ENCODE results near the gene LGALS7B. TPM values are rescaled to one million over a fixed set of nuclear protein-coding genes. Genes with fewer than 3 reads are reported as not detected.
A peak's percentile ranks its signal among the peaks of the same experiment; 100 is the strongest.

Gene LGALS7B
- total and polyA plus RNA-seq, 10 donors: 1.1 to 167 (median 33.5) TPM; not detected in 3

DNA sequence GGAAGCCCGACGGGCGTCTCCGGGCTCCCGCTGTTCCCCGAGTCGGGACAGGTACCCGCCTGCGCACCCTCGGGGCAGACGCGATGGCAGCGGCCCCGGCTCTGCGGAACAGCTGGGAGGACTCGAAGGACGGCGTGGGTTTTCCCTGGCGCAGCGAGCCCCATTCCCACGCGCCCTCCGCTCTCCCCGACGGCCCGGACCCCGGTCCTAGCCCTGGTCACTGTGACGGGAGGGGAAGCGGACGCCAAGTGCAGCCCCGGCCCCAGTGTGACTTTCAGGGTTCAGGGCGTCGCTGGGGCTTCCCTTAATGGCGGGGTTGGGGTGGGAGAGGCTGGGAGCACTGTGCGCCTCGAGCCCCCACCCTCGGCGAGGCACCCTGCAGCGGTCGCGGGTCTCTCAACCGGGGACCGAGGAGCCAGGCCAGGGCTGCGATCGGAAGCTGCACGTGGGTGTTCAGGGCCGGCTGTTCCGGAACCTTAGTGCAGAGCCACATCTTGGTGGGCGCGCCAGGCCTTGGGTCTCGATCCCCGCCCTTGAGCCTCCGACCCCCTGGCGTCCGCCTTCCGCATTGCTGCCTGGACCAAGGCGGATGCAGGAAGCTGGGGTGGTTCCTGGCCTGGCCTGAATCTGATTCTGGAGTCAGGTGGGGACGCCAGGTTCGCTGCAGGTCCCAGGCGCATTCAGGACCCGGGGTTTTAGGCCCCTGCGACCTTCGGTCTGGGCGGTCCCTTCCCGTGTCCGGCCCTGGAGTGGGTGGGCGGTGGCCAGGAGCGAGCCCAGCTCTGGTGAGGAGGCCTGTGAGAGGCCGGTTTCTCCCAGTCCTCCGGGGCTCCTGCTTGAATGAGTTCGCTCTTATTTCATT is 3.5 kb downstream of the LGALS7B start:
- intact Hi-C loops (cut with DNase I; ENCODE audit: low total_unique reads): no loop called here
- no peaks in the 10 kb centered on the region for H3K9me3 ChIP-seq
- WGBS, 5 donors: 11 to 33% (median 11%) methylated on average over 18 to 65 of the region's 71 CpGs
- peak overlapping the region in 7 of 8 donors; percentile 5 to 83 (median 70) for H3K27ac ChIP-seq
- no peaks in the 10 kb centered on the region for H3K36me3 ChIP-seq
- H3K27me3 ChIP-seq (replicated peaks in 1 of 7): peaks cover 0 to 5% (median 0%) of the 10 kb centered on the region in 7 donors
- peak; percentile 92 for DNase-seq
- peaks cover 0 to 20% (median 10%) of the 10 kb centered on the region in 6 donors for H3K4me1 ChIP-seq
- TF ChIP-seq, protein P1, sequence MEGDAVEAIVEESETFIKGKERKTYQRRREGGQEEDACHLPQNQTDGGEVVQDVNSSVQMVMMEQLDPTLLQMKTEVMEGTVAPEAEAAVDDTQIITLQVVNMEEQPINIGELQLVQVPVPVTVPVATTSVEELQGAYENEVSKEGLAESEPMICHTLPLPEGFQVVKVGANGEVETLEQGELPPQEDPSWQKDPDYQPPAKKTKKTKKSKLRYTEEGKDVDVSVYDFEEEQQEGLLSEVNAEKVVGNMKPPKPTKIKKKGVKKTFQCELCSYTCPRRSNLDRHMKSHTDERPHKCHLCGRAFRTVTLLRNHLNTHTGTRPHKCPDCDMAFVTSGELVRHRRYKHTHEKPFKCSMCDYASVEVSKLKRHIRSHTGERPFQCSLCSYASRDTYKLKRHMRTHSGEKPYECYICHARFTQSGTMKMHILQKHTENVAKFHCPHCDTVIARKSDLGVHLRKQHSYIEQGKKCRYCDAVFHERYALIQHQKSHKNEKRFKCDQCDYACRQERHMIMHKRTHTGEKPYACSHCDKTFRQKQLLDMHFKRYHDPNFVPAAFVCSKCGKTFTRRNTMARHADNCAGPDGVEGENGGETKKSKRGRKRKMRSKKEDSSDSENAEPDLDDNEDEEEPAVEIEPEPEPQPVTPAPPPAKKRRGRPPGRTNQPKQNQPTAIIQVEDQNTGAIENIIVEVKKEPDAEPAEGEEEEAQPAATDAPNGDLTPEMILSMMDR (IDR thresholded peaks at IDR 0.05 in 8 of 11, conservative IDR thresholded peaks at IDR 0.05 in 3 of 11): peak in 9 of 11 experiments; percentile 36 to 63 (median 49)
- TF ChIP-seq POLR2AphosphoS5 (IDR thresholded peaks at IDR 0.05): peak; percentile 66 to 82 (median 76)
- no peak for TF ChIP-seq POLR2A (IDR thresholded peaks at IDR 0.05)
- H3K4me3 ChIP-seq: peak overlapping the region in 7 of 8 donors; percentile 13 to 67 (median 34)

DNA sequence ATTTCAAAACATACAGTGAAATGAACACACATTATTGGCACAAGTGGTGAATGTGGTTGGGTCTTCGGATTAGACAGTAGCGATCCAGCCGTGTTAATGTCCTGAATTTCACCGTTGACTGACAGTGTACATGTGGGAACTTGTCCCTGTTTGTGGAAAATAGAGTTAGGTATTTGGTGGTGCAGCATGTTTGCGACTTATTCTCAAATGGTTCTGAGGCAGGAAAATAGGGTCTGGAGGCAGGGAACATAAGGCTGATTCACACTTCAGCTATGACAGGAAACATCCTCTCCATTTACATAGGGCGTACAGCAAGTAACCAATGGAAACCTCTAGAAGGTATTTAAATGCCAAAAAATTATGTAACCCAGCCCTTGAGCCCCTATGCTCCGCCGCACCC is 4.2 kb downstream of the LGALS7B start:
- no peaks in the 10 kb centered on the region for H3K36me3 ChIP-seq
- peak overlapping the region in 7 of 8 donors; percentile 5 to 83 (median 70) for H3K27ac ChIP-seq
- no peaks in the 10 kb centered on the region for H3K9me3 ChIP-seq
- H3K4me1 ChIP-seq: peaks cover 0 to 20% (median 10%) of the 10 kb centered on the region in 6 donors
- no peak for DNase-seq
- WGBS, 5 donors: 58 to 73% (median 66%) methylated on average over 8 of the region's 8 CpGs
- intact Hi-C loops (cut with DNase I; ENCODE audit: low total_unique reads): no loop called here
- H3K4me3 ChIP-seq: peak overlapping the region in 1 of 8 donors; percentile 34
- H3K27me3 ChIP-seq (replicated peaks in 1 of 7): peaks cover 0 to 5% (median 0%) of the 10 kb centered on the region in 7 donors
- no peak for TF ChIP-seq POLR2AphosphoS5 (IDR thresholded peaks at IDR 0.05)
- TF ChIP-seq POLR2A (IDR thresholded peaks at IDR 0.05): no peak
- TF ChIP-seq, protein P1 (IDR thresholded peaks at IDR 0.05 in 8 of 11, conservative IDR thresholded peaks at IDR 0.05 in 3 of 11): no peak

DNA sequence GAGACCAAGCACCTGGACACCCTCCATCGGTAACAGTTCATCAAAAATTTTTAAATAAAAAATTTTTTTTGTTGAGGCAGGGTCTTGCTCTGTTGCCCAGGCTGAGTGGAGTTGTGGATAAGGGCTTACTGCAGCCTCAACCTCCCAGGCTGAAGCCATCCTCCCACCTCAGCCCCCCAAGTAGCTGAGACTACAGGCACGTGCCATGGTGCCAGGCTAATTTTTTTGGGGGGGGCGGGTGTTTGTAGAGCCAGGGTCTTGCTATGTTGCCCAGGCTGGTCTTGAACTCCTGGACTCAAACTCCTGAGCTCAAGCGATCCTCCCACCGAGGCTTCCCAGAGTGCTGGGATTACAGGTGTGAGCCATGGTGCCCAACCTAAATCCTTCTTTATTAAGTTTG is 4.7 kb downstream of the LGALS7B start:
- Histone ChIP-seq H3K4me3 (no peak overlapping the region), H3K9me3 (no peaks in the 10 kb centered on the region), H3K27me3 (replicated peaks in 1 of 7) (peaks cover 0 to 5% (median 0%) of the 10 kb centered on the region in 7 donors), H3K27ac (peak overlapping the region in 7 of 8 donors; percentile 5 to 83 (median 70)), H3K36me3 (no peaks in the 10 kb centered on the region), H3K4me1 (peaks cover 0 to 20% (median 10%) of the 10 kb centered on the region in 6 donors)
- intact Hi-C loops (cut with DNase I; ENCODE audit: low total_unique reads): no loop called here
- TF ChIP-seq POLR2A (IDR thresholded peaks at IDR 0.05): no peak
- no peak for TF ChIP-seq POLR2AphosphoS5 (IDR thresholded peaks at IDR 0.05)
- TF ChIP-seq, protein P1 (IDR thresholded peaks at IDR 0.05 in 8 of 11, conservative IDR thresholded peaks at IDR 0.05 in 3 of 11): no peak
- no peak for DNase-seq
- WGBS, 5 donors: 92 to 96% (median 93%) methylated on average over 5 of the region's 5 CpGs

DNA sequence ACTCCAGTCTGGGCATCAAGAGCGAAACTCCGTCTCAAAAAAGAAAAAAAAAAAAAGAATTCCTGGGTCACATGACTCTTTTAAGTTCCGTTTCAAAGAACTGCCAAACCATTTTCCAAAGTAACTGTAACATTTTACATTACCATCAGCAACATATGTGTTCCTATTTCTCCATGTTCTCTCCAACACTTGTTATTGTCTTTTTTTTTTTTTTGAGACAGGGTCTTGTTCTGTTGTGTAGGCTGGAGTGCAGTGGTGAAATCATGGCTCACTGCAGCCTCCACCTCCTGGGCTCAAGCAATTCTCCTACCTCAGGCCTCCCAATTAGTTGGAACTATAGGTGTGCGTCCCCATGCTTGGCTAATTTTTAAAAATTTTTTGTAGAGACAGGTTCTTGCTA is 6.5 kb downstream of the LGALS7B start:
- Histone ChIP-seq H3K4me3 (no peak overlapping the region), H3K27ac (no peak overlapping the region), H3K36me3 (no peaks in the 10 kb centered on the region), H3K9me3 (no peaks in the 10 kb centered on the region), H3K27me3 (replicated peaks in 1 of 7) (peaks cover 0 to 5% (median 0%) of the 10 kb centered on the region in 7 donors), H3K4me1 (peaks cover 0 to 20% (median 10%) of the 10 kb centered on the region in 6 donors)
- DNase-seq: no peak
- no peak for TF ChIP-seq POLR2A (IDR thresholded peaks at IDR 0.05)
- no peak for TF ChIP-seq POLR2AphosphoS5 (IDR thresholded peaks at IDR 0.05)
- TF ChIP-seq, protein P1 (IDR thresholded peaks at IDR 0.05 in 8 of 11, conservative IDR thresholded peaks at IDR 0.05 in 3 of 11): no peak
- 88 to 97% (median 94%) methylated on average over 4 of the region's 4 CpGs for WGBS, 5 donors
- intact Hi-C loops (cut with DNase I; ENCODE audit: low total_unique reads): no loop called here

All from spleen (tissue), 11 donors.